WTC11 (cell line): ENCODE data around the gene CCDC152. TPM values are rescaled to one million over a fixed set of nuclear protein-coding genes. Genes with fewer than 3 reads are reported as not detected.
"Not testable (repeated sequence)": the region's sequence is repeated elsewhere in the genome, so short reads cannot be mapped to it uniquely, and the experiment has no call there.

Experiments
- ATAC-seq: fragments of 200-7000 bp; cut with Tn5 transposase; 2 replicates; pipeline ENCODE4 v1.10.0; 2021; ENCODE audit warnings: mild to moderate bottlenecking, moderate library complexity
- CTCF ChIA-PET: fragments of 300-600 bp; sonication (Branson Sonifier 250); formaldehyde crosslinking; loops from one replicate; lab custom pipeline; 2021; ENCODE audit warnings: antibody characterized with exemption; lab: Charles Lee
- POLR2A ChIA-PET: fragments of 350-600 bp; sonication (Branson Sonifier 250); formaldehyde crosslinking; loops from one replicate; lab custom pipeline; 2021; ENCODE audit warnings: antibody characterized with exemption; lab: Charles Lee
- DNase-seq: peaks from one replicate; pipeline ENCODE4 v3.0.0; 2021; ENCODE audit warnings: low spot score
- H3K27ac Mint-ChIP-seq: 2 replicates; pipeline ENCODE4 v1.8.0; 2021; ENCODE audit warnings: mixed read lengths
- H3K27me3 Mint-ChIP-seq: 2 replicates; pipeline ENCODE4 v1.8.0; 2021; ENCODE audit warnings: low read depth, mild to moderate bottlenecking, moderate library complexity, mixed read lengths
- H3K36me3 Mint-ChIP-seq: 2 replicates; pipeline ENCODE4 v1.8.0; 2021; ENCODE audit warnings: mixed read lengths
- H3K4me1 Mint-ChIP-seq: 2 replicates; pipeline ENCODE4 v1.8.0; 2022; ENCODE audit warnings: mixed read lengths
- H3K4me3 Mint-ChIP-seq: 2 replicates; pipeline ENCODE4 v1.8.0; 2021; ENCODE audit warnings: mild to moderate bottlenecking, moderate library complexity, mixed read lengths
- H3K9me3 Mint-ChIP-seq: 2 replicates; pipeline ENCODE4 v1.8.0; 2021; ENCODE audit warnings: mixed read lengths
- ATF3 ChIP-seq: sonication (generic); formaldehyde crosslinking; conservative IDR thresholded peaks from 2 replicates; pipeline ENCODE4 v1.8.1; 2022; ENCODE audit warnings: mild to moderate bottlenecking, missing genetic modification reagents
- ATF6 ChIP-seq: sonication (generic); formaldehyde crosslinking; IDR thresholded peaks from 2 replicates; pipeline ENCODE4 v1.8.1; 2023; ENCODE audit warnings: mild to moderate bottlenecking, missing genetic modification reagents
- CREB1 ChIP-seq: sonication (generic); formaldehyde crosslinking; IDR thresholded peaks from 2 replicates; pipeline ENCODE4 v1.8.0; 2023; ENCODE audit warnings: mild to moderate bottlenecking, missing genetic modification reagents
- CREM ChIP-seq: sonication (generic); formaldehyde crosslinking; IDR thresholded peaks from 2 replicates; pipeline ENCODE4 v1.8.1; 2022; ENCODE audit warnings: mild to moderate bottlenecking, missing genetic modification reagents, moderate library complexity
- CTCF ChIP-seq: fragments of 200-600 bp; IDR thresholded peaks from 2 replicates; pipeline ENCODE4 v1.8.0; 2022; ENCODE audit warnings: antibody characterized with exemption
- ETV6 ChIP-seq: sonication (generic); formaldehyde crosslinking; IDR thresholded peaks from 2 replicates; pipeline ENCODE4 v1.8.1; 2022; ENCODE audit warnings: mild to moderate bottlenecking, missing genetic modification reagents
- FOXP4 ChIP-seq: sonication (generic); formaldehyde crosslinking; IDR thresholded peaks from 2 replicates; pipeline ENCODE4 v1.8.0; 2022; ENCODE audit warnings: mild to moderate bottlenecking, missing genetic modification reagents
- HMGA2 ChIP-seq: fragments of 250-450 bp; sonication (Bioruptor Pico); IDR thresholded peaks from 2 replicates; pipeline ENCODE4 v1.4.0; 2021; ENCODE audit warnings: mild to moderate bottlenecking, moderate library complexity
- PRRX2 ChIP-seq: fragments of 250-450 bp; sonication (Bioruptor Pico); IDR thresholded peaks from 2 replicates; pipeline ENCODE4 v1.8.0; 2021; ENCODE audit warnings: mild to moderate bottlenecking
- ZNF138 ChIP-seq: sonication (generic); formaldehyde crosslinking; conservative IDR thresholded peaks from 2 replicates; pipeline ENCODE4 v1.8.1; 2022; ENCODE audit warnings: mild to moderate bottlenecking, moderate library complexity, missing genetic modification reagents
- ZNF263 ChIP-seq: sonication (generic); formaldehyde crosslinking; IDR thresholded peaks from 2 replicates; pipeline ENCODE4 v1.8.1; 2022; ENCODE audit warnings: low read depth, mild to moderate bottlenecking, moderate library complexity, missing genetic modification reagents
- ZNF396 ChIP-seq: fragments of 250-450 bp; sonication (Bioruptor Pico); IDR thresholded peaks from 2 replicates; pipeline ENCODE4 v1.8.0; 2021; ENCODE audit warnings: mild to moderate bottlenecking, moderate library complexity, borderline replicate concordance
- ZNF423 ChIP-seq: fragments of 250-450 bp; sonication (Bioruptor Pico); IDR thresholded peaks from 2 replicates; pipeline ENCODE4 v2.1.2; 2022; ENCODE audit warnings: mild to moderate bottlenecking, moderate library complexity
- total RNA-seq: library from RNA; stranded (reverse); gene quantifications from 3 replicates; pipeline ENCODE4 v1.2.3, GENCODE V29; 2021
- TF ChIP-seq, protein P1 (sequence below): sonication (generic); formaldehyde crosslinking; IDR thresholded peaks from 2 replicates; pipeline ENCODE4 v1.8.1; 2022; ENCODE audit warnings: mild to moderate bottlenecking, moderate library complexity, missing genetic modification reagents
- TF ChIP-seq, protein P2 (sequence below): sonication (generic); formaldehyde crosslinking; IDR thresholded peaks from 2 replicates; pipeline ENCODE4 v1.8.0; 2023; ENCODE audit warnings: missing genetic modification reagents, mild to moderate bottlenecking, borderline replicate concordance
- TF ChIP-seq, protein P3 (sequence below): fragments of 250-450 bp; sonication (Bioruptor Pico); IDR thresholded peaks from 2 replicates; pipeline ENCODE4 v1.9.0; 2021; ENCODE audit warnings: mild to moderate bottlenecking
- TF ChIP-seq, protein P4 (sequence below): sonication (generic); formaldehyde crosslinking; IDR thresholded peaks from 2 replicates; pipeline ENCODE4 v1.8.1; 2023; ENCODE audit warnings: mild to moderate bottlenecking, missing genetic modification reagents, borderline replicate concordance

CCDC152 gene
- total RNA-seq, 1 experiment from 2014 or later, result 15.1 TPM

- no peaks in the 10 kb centered on the region for H3K36me3 Mint-ChIP-seq
- no peaks in the 10 kb centered on the region for H3K4me1 Mint-ChIP-seq
- ATAC-seq (no peak), DNase-seq (no peak)
- no peaks in the 10 kb centered on the region for H3K27me3 Mint-ChIP-seq
- CTCF ChIA-PET, result interaction anchor here (1.4 to 1.5 kb wide), 2 partner anchors 24 to 168 kb away, joined by 4 read pairs; no protein-coding TSS in a partner anchor
- POLR2A ChIA-PET, result no interaction called here
- H3K9me3 Mint-ChIP-seq, result no peaks in the 10 kb centered on the region
- no peak overlapping the region for H3K4me3 Mint-ChIP-seq
- H3K27ac Mint-ChIP-seq, result no peak overlapping the region
- TF ChIP-seq FOXP4 (CRISPR knock-in tag) (no peak), ATF6 (CRISPR knock-in tag) (no peak), HMGA2 (CRISPR knock-in tag) (no peak), ATF3 (CRISPR knock-in tag) (no peak), ZNF138 (CRISPR knock-in tag) (no peak), PRRX2 (no peak), ZNF423 (CRISPR knock-in tag) (no peak), CTCF (no peak), CREB1 (CRISPR knock-in tag) (no peak), ZNF263 (CRISPR knock-in tag) (no peak), ZNF396 (CRISPR knock-in tag) (no peak), ETV6 (CRISPR knock-in tag) (no peak), CREM (no peak)
- TF ChIP-seq, protein P1, sequence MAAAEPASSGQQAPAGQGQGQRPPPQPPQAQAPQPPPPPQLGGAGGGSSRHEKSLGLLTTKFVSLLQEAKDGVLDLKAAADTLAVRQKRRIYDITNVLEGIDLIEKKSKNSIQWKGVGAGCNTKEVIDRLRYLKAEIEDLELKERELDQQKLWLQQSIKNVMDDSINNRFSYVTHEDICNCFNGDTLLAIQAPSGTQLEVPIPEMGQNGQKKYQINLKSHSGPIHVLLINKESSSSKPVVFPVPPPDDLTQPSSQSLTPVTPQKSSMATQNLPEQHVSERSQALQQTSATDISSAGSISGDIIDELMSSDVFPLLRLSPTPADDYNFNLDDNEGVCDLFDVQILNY, result no peak
- TF ChIP-seq, protein P2, sequence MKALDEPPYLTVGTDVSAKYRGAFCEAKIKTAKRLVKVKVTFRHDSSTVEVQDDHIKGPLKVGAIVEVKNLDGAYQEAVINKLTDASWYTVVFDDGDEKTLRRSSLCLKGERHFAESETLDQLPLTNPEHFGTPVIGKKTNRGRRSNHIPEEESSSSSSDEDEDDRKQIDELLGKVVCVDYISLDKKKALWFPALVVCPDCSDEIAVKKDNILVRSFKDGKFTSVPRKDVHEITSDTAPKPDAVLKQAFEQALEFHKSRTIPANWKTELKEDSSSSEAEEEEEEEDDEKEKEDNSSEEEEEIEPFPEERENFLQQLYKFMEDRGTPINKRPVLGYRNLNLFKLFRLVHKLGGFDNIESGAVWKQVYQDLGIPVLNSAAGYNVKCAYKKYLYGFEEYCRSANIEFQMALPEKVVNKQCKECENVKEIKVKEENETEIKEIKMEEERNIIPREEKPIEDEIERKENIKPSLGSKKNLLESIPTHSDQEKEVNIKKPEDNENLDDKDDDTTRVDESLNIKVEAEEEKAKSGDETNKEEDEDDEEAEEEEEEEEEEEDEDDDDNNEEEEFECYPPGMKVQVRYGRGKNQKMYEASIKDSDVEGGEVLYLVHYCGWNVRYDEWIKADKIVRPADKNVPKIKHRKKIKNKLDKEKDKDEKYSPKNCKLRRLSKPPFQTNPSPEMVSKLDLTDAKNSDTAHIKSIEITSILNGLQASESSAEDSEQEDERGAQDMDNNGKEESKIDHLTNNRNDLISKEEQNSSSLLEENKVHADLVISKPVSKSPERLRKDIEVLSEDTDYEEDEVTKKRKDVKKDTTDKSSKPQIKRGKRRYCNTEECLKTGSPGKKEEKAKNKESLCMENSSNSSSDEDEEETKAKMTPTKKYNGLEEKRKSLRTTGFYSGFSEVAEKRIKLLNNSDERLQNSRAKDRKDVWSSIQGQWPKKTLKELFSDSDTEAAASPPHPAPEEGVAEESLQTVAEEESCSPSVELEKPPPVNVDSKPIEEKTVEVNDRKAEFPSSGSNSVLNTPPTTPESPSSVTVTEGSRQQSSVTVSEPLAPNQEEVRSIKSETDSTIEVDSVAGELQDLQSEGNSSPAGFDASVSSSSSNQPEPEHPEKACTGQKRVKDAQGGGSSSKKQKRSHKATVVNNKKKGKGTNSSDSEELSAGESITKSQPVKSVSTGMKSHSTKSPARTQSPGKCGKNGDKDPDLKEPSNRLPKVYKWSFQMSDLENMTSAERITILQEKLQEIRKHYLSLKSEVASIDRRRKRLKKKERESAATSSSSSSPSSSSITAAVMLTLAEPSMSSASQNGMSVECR (CRISPR knock-in tag), result no peak
- TF ChIP-seq, protein P3, sequence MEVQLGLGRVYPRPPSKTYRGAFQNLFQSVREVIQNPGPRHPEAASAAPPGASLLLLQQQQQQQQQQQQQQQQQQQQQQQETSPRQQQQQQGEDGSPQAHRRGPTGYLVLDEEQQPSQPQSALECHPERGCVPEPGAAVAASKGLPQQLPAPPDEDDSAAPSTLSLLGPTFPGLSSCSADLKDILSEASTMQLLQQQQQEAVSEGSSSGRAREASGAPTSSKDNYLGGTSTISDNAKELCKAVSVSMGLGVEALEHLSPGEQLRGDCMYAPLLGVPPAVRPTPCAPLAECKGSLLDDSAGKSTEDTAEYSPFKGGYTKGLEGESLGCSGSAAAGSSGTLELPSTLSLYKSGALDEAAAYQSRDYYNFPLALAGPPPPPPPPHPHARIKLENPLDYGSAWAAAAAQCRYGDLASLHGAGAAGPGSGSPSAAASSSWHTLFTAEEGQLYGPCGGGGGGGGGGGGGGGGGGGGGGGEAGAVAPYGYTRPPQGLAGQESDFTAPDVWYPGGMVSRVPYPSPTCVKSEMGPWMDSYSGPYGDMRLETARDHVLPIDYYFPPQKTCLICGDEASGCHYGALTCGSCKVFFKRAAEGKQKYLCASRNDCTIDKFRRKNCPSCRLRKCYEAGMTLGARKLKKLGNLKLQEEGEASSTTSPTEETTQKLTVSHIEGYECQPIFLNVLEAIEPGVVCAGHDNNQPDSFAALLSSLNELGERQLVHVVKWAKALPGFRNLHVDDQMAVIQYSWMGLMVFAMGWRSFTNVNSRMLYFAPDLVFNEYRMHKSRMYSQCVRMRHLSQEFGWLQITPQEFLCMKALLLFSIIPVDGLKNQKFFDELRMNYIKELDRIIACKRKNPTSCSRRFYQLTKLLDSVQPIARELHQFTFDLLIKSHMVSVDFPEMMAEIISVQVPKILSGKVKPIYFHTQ, result no peak
- TF ChIP-seq, protein P4, sequence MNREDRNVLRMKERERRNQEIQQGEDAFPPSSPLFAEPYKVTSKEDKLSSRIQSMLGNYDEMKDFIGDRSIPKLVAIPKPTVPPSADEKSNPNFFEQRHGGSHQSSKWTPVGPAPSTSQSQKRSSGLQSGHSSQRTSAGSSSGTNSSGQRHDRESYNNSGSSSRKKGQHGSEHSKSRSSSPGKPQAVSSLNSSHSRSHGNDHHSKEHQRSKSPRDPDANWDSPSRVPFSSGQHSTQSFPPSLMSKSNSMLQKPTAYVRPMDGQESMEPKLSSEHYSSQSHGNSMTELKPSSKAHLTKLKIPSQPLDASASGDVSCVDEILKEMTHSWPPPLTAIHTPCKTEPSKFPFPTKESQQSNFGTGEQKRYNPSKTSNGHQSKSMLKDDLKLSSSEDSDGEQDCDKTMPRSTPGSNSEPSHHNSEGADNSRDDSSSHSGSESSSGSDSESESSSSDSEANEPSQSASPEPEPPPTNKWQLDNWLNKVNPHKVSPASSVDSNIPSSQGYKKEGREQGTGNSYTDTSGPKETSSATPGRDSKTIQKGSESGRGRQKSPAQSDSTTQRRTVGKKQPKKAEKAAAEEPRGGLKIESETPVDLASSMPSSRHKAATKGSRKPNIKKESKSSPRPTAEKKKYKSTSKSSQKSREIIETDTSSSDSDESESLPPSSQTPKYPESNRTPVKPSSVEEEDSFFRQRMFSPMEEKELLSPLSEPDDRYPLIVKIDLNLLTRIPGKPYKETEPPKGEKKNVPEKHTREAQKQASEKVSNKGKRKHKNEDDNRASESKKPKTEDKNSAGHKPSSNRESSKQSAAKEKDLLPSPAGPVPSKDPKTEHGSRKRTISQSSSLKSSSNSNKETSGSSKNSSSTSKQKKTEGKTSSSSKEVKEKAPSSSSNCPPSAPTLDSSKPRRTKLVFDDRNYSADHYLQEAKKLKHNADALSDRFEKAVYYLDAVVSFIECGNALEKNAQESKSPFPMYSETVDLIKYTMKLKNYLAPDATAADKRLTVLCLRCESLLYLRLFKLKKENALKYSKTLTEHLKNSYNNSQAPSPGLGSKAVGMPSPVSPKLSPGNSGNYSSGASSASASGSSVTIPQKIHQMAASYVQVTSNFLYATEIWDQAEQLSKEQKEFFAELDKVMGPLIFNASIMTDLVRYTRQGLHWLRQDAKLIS, result no peak
Measured at GRCh38 chr5:42721484-42721883, 35.1 kb upstream of the CCDC152 start.

DNA sequence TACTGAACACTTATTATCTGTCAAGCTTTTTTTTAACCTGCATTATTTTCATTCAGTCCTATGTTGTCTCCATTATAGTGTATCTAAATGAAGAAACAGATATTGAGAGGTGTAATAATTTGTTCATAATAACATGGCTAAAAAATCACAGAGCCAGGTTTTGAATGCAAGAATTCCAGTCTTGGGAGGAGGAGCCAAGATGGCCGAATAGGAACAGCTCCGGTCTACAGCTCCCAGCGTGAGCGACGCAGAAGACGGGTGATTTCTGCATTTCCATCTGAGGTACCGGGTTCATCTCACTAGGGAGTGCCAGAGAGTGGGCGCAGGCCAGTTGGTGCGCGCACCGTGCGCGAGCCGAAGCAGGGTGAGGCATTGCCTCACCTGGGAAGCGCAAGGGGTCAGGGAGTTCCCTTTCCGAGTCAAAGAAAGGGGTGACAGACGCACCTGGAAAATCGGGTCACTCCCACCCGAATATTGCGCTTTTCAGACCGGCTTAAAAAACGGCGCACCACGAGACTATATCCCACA is 22.0 kb upstream of the CCDC152 start:
- peak overlapping the region; percentile 54 for H3K4me3 Mint-ChIP-seq
- H3K9me3 Mint-ChIP-seq, POLR2A ChIA-PET, H3K36me3 Mint-ChIP-seq, H3K4me1 Mint-ChIP-seq, ATAC-seq, H3K27me3 Mint-ChIP-seq, H3K27ac Mint-ChIP-seq, DNase-seq: not testable (repeated sequence)
- CTCF ChIA-PET, result interaction anchor here (1.1 kb wide), 1 partner anchor 151 kb away, joined by 3 read pairs; no protein-coding TSS in a partner anchor
